ENCODE measurements around the gene KLF14.

- no peak for TF ChIP-seq ZSCAN30 (CRISPR knock-in tag; IDR thresholded peaks at IDR 0.05)
- no peak for TF ChIP-seq GABPA (IDR thresholded peaks at IDR 0.05; ENCODE audit: low read depth, low read length)
- no peak for TF ChIP-seq GABPA (CRISPR knock-in tag; IDR thresholded peaks at IDR 0.05; ENCODE audit: low read depth)
- TF ChIP-seq FOXP1 (IDR thresholded peaks at IDR 0.05): no peak
- TF ChIP-seq FOXP1 (CRISPR knock-in tag; IDR thresholded peaks at IDR 0.05): no peak
- no peak for TF ChIP-seq ZNF335 (CRISPR knock-in tag; IDR thresholded peaks at IDR 0.05)
- no peak for TF ChIP-seq ETS1 (CRISPR knock-in tag; IDR thresholded peaks at IDR 0.05)
- no peak for TF ChIP-seq CTCF (CRISPR knock-in tag; IDR thresholded peaks at IDR 0.05)
- TF ChIP-seq MAZ (IDR thresholded peaks at IDR 0.05; ENCODE audit: borderline replicate concordance, low read depth, low read length): no peak
- TF ChIP-seq MAZ (CRISPR knock-in tag; IDR thresholded peaks at IDR 0.05; ENCODE audit: low read depth): no peak
These were observed 2.4 kb upstream of the KLF14 start for GRCh38 chr7:130736298-130736900.
